Astrocyte of the cerebellum (primary cell): ENCODE results near the gene PLEKHG7.

Experiments used
- DNase-seq: peaks from one replicate; pipeline ENCODE4 v3.0.0-alpha.2; 2011; ENCODE audit warnings: low read depth
- H3K4me3 ChIP-seq: 2 replicates; pipeline ENCODE4 v1.5.1; 2011; ENCODE audit warnings: mild to moderate bottlenecking, low read depth, low read length, moderate library complexity
- CTCF ChIP-seq: IDR thresholded peaks from 2 replicates; pipeline ENCODE4 v1.5.1; 2012; ENCODE audit warnings: low read length, low read depth, moderate library complexity, mild to moderate bottlenecking; ENCODE audit errors: missing control alignments
- in situ Hi-C: cut with HindIII; loops from 2 replicates; pipeline ENCODE4 v1.10.0; 2017; ENCODE audit warnings: low sequenced_read_pairs

Gene PLEKHG7

GRCh38 chr12:92733181-92733580 is 30.4 kb downstream of the PLEKHG7 start:
- TF ChIP-seq CTCF: no peak
- no peak for DNase-seq
- no peak overlapping the region for H3K4me3 ChIP-seq
- in situ Hi-C loops: no loop called here

- DNase-seq: no peak
- H3K4me3 ChIP-seq: no peak overlapping the region
- TF ChIP-seq CTCF: no peak
- in situ Hi-C loops: no loop called here
These were observed 30.9 kb downstream of the PLEKHG7 start for GRCh38 chr12:92733661-92734060.

- H3K4me3 ChIP-seq: no peak overlapping the region
- peak; percentile 98 for DNase-seq
- in situ Hi-C loops: no loop called here
- TF ChIP-seq CTCF: peak; percentile 57
These were observed 32.4 kb downstream of the PLEKHG7 start for GRCh38 chr12:92735131-92735721.

GRCh38 chr12:92736605-92737004 is 33.8 kb downstream of the PLEKHG7 start:
- in situ Hi-C loops: no loop called here
- no peak for DNase-seq
- no peak overlapping the region for H3K4me3 ChIP-seq
- TF ChIP-seq CTCF: no peak

- in situ Hi-C loops: no loop called here
- no peak for DNase-seq
- no peak for TF ChIP-seq CTCF
- no peak overlapping the region for H3K4me3 ChIP-seq
These were observed 35.4 kb downstream of the PLEKHG7 start for GRCh38 chr12:92737855-92738850.

- in situ Hi-C loops: no loop called here
- no peak for TF ChIP-seq CTCF
- DNase-seq: no peak
- no peak overlapping the region for H3K4me3 ChIP-seq
These were observed 36.3 kb downstream of the PLEKHG7 start for GRCh38 chr12:92739113-92739512.
